ENCODE data around the gene KCNJ2. TPM values are rescaled to one million over a fixed set of nuclear protein-coding genes. Genes with fewer than 3 reads are reported as not detected.

KCNJ2 gene
- total and polyA plus RNA-seq, 10 of the 15 experiments (the other 5 are each of a cell fraction or from before 2014, with no cell fraction given): 1.6 to 10.1 (median 3.2) TPM

DNA sequence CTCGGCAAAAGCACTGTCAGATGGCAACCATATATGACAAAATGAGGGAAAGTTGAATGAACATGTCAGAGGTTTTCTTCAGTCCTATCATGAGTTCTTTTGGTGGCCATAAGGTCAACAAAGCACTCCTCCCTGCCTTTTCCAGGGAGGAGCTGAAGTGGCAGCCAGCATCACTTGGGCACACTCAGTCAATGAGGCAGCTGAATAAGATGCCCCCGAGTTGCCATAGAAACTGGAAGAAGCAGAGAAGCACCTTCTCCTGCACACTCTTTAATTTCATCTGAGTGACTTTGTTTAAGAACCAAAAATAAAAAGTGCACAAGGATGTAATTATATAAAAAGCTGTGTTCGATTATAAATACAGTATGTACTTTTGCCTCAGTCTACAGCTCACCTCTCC is 16.0 kb downstream of the KCNJ2 start (continued):
- no peak for TF ChIP-seq JUNB (IDR thresholded peaks at IDR 0.05)

DNA sequence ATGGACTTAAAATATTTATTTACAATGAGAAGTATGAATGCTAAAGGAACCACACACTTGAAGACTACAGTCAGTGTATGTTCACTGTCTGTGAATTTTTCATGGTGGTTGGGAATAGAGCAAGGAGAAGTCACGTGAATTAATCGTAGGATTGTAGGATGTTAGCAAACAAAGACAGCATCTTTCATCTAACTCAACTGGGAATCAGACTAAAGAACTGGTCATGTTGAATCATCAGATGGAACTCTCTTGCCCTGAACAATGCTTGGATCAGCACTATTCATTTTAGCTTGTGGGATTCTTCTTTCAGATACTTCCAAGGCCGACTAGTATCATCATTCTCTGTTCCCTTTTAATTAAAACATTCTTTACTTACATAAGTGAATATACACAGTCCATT is 18.1 kb downstream of the KCNJ2 start:
- intact Hi-C loops (cut with micrococcal nuclease; ENCODE audit: unreplicated experiment): no loop called here
- H3K27me3 ChIP-seq (replicated peaks in 1 of 2; ENCODE audit: control insufficient read depth in 2 of 2, insufficient read depth in 2 of 2, low read length in 1 of 2): no peaks in the 10 kb centered on the region
- H3K27ac ChIP-seq (ENCODE audit: control insufficient read depth, insufficient read depth): no peak overlapping the region
- H4K20me1 ChIP-seq (ENCODE audit: control insufficient read depth, insufficient read depth): no peaks in the 10 kb centered on the region
- no peaks in the 10 kb centered on the region for H3K9me3 ChIP-seq (replicated peaks; ENCODE audit: control insufficient read depth, insufficient read depth, low read length)
- ChIA-PET RAD21 (ENCODE audit: unreplicated experiment) (no interaction called here), SMC1A (ENCODE audit: uncharacterized antibody, unreplicated experiment) (interaction anchor here (1.1 to 1.6 kb wide), 2 partner anchors 15 to 22 kb away, joined by 4 to 5 read pairs; no protein-coding TSS in a partner anchor), CTCF (interaction anchor here (0.9 to 1.2 kb wide), 2 partner anchors 10 to 15 kb away, joined by 3 to 5 read pairs; no protein-coding TSS in a partner anchor), POLR2A (no interaction called here)
- FAIRE-seq (no peak), DNase-seq (ENCODE audit: low read depth, low spot score) (no peak), ATAC-seq (no peak)
- in situ Hi-C loops (cut with MboI): no loop called here
- WGBS (ENCODE audit: insufficient coverage, insufficient replicate concordance, low lambda C conversion rate, missing lambda C conversion rate): 0% methylated on average over 3 of the region's 3 CpGs
- H2AFZ ChIP-seq (ENCODE audit: control insufficient read depth, low read depth, low read length): no peak overlapping the region
- H3K4me3 ChIP-seq: no peak overlapping the region
- no peak overlapping the region for H3K9ac ChIP-seq (ENCODE audit: control insufficient read depth, insufficient read depth, low read length)
- no TSS peak for BruUV-seq (replicated peaks)
- no peaks in the 10 kb centered on the region for H3K4me1 ChIP-seq (ENCODE audit: control insufficient read depth, insufficient read depth, low read length)
- no peak overlapping the region for H3K4me2 ChIP-seq (ENCODE audit: control insufficient read depth, insufficient read depth)
- H3K79me2 ChIP-seq (ENCODE audit: control insufficient read depth, insufficient read depth, low read length): no peaks in the 10 kb centered on the region
- no peaks in the 10 kb centered on the region for H3K36me3 ChIP-seq (ENCODE audit: control insufficient read depth in 2 of 2, insufficient read depth in 2 of 2, low read length in 1 of 2)
- TF ChIP-seq BHLHE40 (IDR thresholded peaks at IDR 0.05; ENCODE audit: borderline replicate concordance in 1 of 2, low read depth in 2 of 2, low read length in 1 of 2) (no peak), YBX1 (IDR thresholded peaks at IDR 0.05) (no peak), KLF5 (IDR thresholded peaks at IDR 0.05; ENCODE audit: partially characterized antibody) (no peak), RAD21 (IDR thresholded peaks at IDR 0.05; ENCODE audit: insufficient read depth, low read depth, low read length) (no peak), DPF2 (IDR thresholded peaks at IDR 0.05) (no peak), RBBP5 (conservative IDR thresholded peaks at IDR 0.05) (no peak), BCL11A (IDR thresholded peaks at IDR 0.05; ENCODE audit: low read depth, low read length) (no peak)
